ENCODE data around the gene CDO1. TPM values are rescaled to one million over a fixed set of nuclear protein-coding genes. Genes with fewer than 3 reads are reported as not detected.

The CDO1 gene
- total RNA-seq, 2 experiments from 2014 or later, result 0.40 TPM; not detected in 1

- POLR2A ChIA-PET, result interaction anchor here (0.9 to 1.0 kb wide), 2 partner anchors 11 to 218 kb away, joined by 3 read pairs; no protein-coding TSS in a partner anchor
- H3K4me3 Mint-ChIP-seq, result peak overlapping the region; percentile 93
- CTCF ChIA-PET, result interaction anchor here (0.7 to 1.4 kb wide), 5 partner anchors 12 to 388 kb away, joined by 3 to 6 read pairs (median 4); no protein-coding TSS in a partner anchor
- no peaks in the 10 kb centered on the region for H3K27me3 Mint-ChIP-seq (ENCODE audit: low read depth)
- H3K4me1 Mint-ChIP-seq (ENCODE audit: low read depth), result peaks cover 43% of the 10 kb centered on the region
- no peak for ATAC-seq
- H3K27ac Mint-ChIP-seq, result no peak overlapping the region
- no peak for DNase-seq
- peaks cover 23% of the 10 kb centered on the region for H3K36me3 Mint-ChIP-seq (ENCODE audit: low read depth)
- H3K9me3 Mint-ChIP-seq (ENCODE audit: insufficient read depth), result no peaks in the 10 kb centered on the region
Observed at GRCh38 chr5:115843444-115844130, 27.1 kb upstream of the CDO1 start.

- H3K27me3 Mint-ChIP-seq (ENCODE audit: low read depth), result no peaks in the 10 kb centered on the region
- H3K9me3 Mint-ChIP-seq (ENCODE audit: insufficient read depth), result no peaks in the 10 kb centered on the region
- ATAC-seq (no peak), DNase-seq (no peak)
- ChIA-PET CTCF (interaction anchor here (0.7 to 1.4 kb wide), 5 partner anchors 11 to 389 kb away, joined by 3 to 6 read pairs (median 4); no protein-coding TSS in a partner anchor), POLR2A (interaction anchor here (0.9 to 1.0 kb wide), 2 partner anchors 10 to 218 kb away, joined by 3 read pairs; no protein-coding TSS in a partner anchor)
- H3K4me3 Mint-ChIP-seq, result peak overlapping the region; percentile 93
- peaks cover 49% of the 10 kb centered on the region for H3K4me1 Mint-ChIP-seq (ENCODE audit: low read depth)
- H3K27ac Mint-ChIP-seq, result peak overlapping the region; percentile 90
- H3K36me3 Mint-ChIP-seq (ENCODE audit: low read depth), result peaks cover 26% of the 10 kb centered on the region
Observed at GRCh38 chr5:115842952-115843351, 26.5 kb upstream of the CDO1 start.

GRCh38 chr5:115842089-115842935 lies 25.9 kb upstream of the CDO1 start:
- ChIA-PET POLR2A (interaction anchor here (0.6 to 1.8 kb wide), 7 partner anchors 10 to 298 kb away, joined by 3 to 13 read pairs (median 3); partner anchors contain the start of gene FEM1C), CTCF (interaction anchor here (1.1 to 1.4 kb wide), 4 partner anchors 11 to 390 kb away, joined by 3 to 6 read pairs (median 4); no protein-coding TSS in a partner anchor)
- ATAC-seq (peak; percentile 40), DNase-seq (peak; percentile 35)
- peak overlapping the region; percentile 98 for H3K4me3 Mint-ChIP-seq
- no peaks in the 10 kb centered on the region for H3K27me3 Mint-ChIP-seq (ENCODE audit: low read depth)
- H3K36me3 Mint-ChIP-seq (ENCODE audit: low read depth), result peaks cover 31% of the 10 kb centered on the region
- peaks cover 52% of the 10 kb centered on the region for H3K4me1 Mint-ChIP-seq (ENCODE audit: low read depth)
- H3K27ac Mint-ChIP-seq, result peak overlapping the region; percentile 100
- H3K9me3 Mint-ChIP-seq (ENCODE audit: insufficient read depth), result no peaks in the 10 kb centered on the region

GRCh38 chr5:115841382-115842088 lies 25.1 kb upstream of the CDO1 start, which contains the start of the genes AP3S1 and ATG12:
AP3S1 (plus strand) TSS chr5:115841935; CDS start chr5:115842038, 103 bp downstream.
ATG12 (minus strand) TSS chr5:115841565; CDS start chr5:115841552, 13 bp downstream.
- Mint-ChIP-seq H3K4me3 (peak within 1 kb of the TSS; percentile 98), H3K27me3 (ENCODE audit: low read depth) (no peaks in the 10 kb centered on the region), H3K36me3 (ENCODE audit: low read depth) (peaks cover 38% of the 10 kb centered on the region), H3K4me1 (ENCODE audit: low read depth) (peaks cover 55% of the 10 kb centered on the region), H3K27ac (peak within 1 kb of the TSS; percentile 100), H3K9me3 (ENCODE audit: insufficient read depth) (no peaks in the 10 kb centered on the region)
- peak; percentile 94 for DNase-seq
- ChIA-PET POLR2A (interaction anchor here (0.6 to 1.8 kb wide), 6 partner anchors 8 to 297 kb away, joined by 3 to 13 read pairs (median 4); partner anchors contain the start of gene FEM1C), CTCF (interaction anchor here (1.7 kb wide), 1 partner anchor 10 kb away, joined by 6 read pairs; no protein-coding TSS in a partner anchor)
- ATAC-seq, result peak; percentile 89

GRCh38 chr5:115840873-115841272 lies 24.4 kb upstream of the CDO1 start:
- Mint-ChIP-seq H3K27me3 (ENCODE audit: low read depth) (no peaks in the 10 kb centered on the region), H3K4me1 (ENCODE audit: low read depth) (peaks cover 55% of the 10 kb centered on the region), H3K27ac (peak overlapping the region; percentile 100), H3K4me3 (peak overlapping the region; percentile 98), H3K9me3 (ENCODE audit: insufficient read depth) (no peaks in the 10 kb centered on the region), H3K36me3 (ENCODE audit: low read depth) (peaks cover 42% of the 10 kb centered on the region)
- ATAC-seq (no peak), DNase-seq (no peak)
- ChIA-PET CTCF (interaction anchor here (1.3 to 2.6 kb wide), 4 partner anchors 10 to 217 kb away, joined by 3 to 20 read pairs (median 8); partner anchors contain the start of gene TMED7), POLR2A (interaction anchor here (1.0 to 1.8 kb wide), 4 partner anchors 9 to 296 kb away, joined by 3 to 13 read pairs (median 4); partner anchors contain the start of gene FEM1C)

GRCh38 chr5:115838885-115839518 lies 22.5 kb upstream of the CDO1 start:
- Mint-ChIP-seq H3K27ac (no peak overlapping the region), H3K4me3 (peak overlapping the region; percentile 98), H3K4me1 (ENCODE audit: low read depth) (peaks cover 43% of the 10 kb centered on the region), H3K27me3 (ENCODE audit: low read depth) (no peaks in the 10 kb centered on the region), H3K9me3 (ENCODE audit: insufficient read depth) (no peaks in the 10 kb centered on the region), H3K36me3 (ENCODE audit: low read depth) (peaks cover 56% of the 10 kb centered on the region)
- POLR2A ChIA-PET, result interaction anchor here (0.7 to 1.0 kb wide), 2 partner anchors 214 to 216 kb away, joined by 3 read pairs; no protein-coding TSS in a partner anchor
- DNase-seq (peak; percentile 41), ATAC-seq (no peak)
- CTCF ChIA-PET, result interaction anchor here (0.7 to 2.6 kb wide), 9 partner anchors 13 to 531 kb away, joined by 3 to 20 read pairs (median 4); partner anchors contain the start of genes CDO1, FEM1C and TMED7

- no peaks in the 10 kb centered on the region for H3K27me3 Mint-ChIP-seq (ENCODE audit: low read depth)
- ATAC-seq, result no peak
- H3K27ac Mint-ChIP-seq, result no peak overlapping the region
- no peak for DNase-seq
- H3K4me3 Mint-ChIP-seq, result no peak overlapping the region
- H3K36me3 Mint-ChIP-seq (ENCODE audit: low read depth), result peaks cover 61% of the 10 kb centered on the region
- no peaks in the 10 kb centered on the region for H3K9me3 Mint-ChIP-seq (ENCODE audit: insufficient read depth)
- H3K4me1 Mint-ChIP-seq (ENCODE audit: low read depth), result peaks cover 33% of the 10 kb centered on the region
- POLR2A ChIA-PET, result no interaction called here
- CTCF ChIA-PET, result interaction anchor here (2.5 kb wide), 1 partner anchor 200 kb away, joined by 14 read pairs; no protein-coding TSS in a partner anchor
Observed at GRCh38 chr5:115835481-115835880, 19.0 kb upstream of the CDO1 start.

GRCh38 chr5:115831163-115831768 lies 14.8 kb upstream of the CDO1 start:
- H3K9me3 Mint-ChIP-seq (ENCODE audit: insufficient read depth), result no peaks in the 10 kb centered on the region
- POLR2A ChIA-PET, result no interaction called here
- peak; percentile 46 for DNase-seq

GRCh38 chr5:115829913-115830312 lies 13.5 kb upstream of the CDO1 start:
- Mint-ChIP-seq H3K4me1 (ENCODE audit: low read depth) (peaks cover 3% of the 10 kb centered on the region), H3K36me3 (ENCODE audit: low read depth) (peaks cover 43% of the 10 kb centered on the region), H3K27ac (no peak overlapping the region), H3K4me3 (no peak overlapping the region), H3K9me3 (ENCODE audit: insufficient read depth) (no peaks in the 10 kb centered on the region), H3K27me3 (ENCODE audit: low read depth) (peaks cover 2% of the 10 kb centered on the region)
- ATAC-seq (no peak), DNase-seq (no peak)
- ChIA-PET POLR2A (no interaction called here), CTCF (no interaction called here)

More at GRCh38 chr5:115831163-115831768, 14.8 kb upstream of the CDO1 start:
- CTCF ChIA-PET, result interaction anchor here (1.1 to 2.5 kb wide), 5 partner anchors 10 to 196 kb away, joined by 3 to 13 read pairs (median 6); partner anchors contain the start of genes AP3S1 and ATG12
- H3K4me3 Mint-ChIP-seq, result no peak overlapping the region
- H3K27me3 Mint-ChIP-seq (ENCODE audit: low read depth), result no peaks in the 10 kb centered on the region
- H3K36me3 Mint-ChIP-seq (ENCODE audit: low read depth), result peaks cover 53% of the 10 kb centered on the region
- H3K4me1 Mint-ChIP-seq (ENCODE audit: low read depth), result peaks cover 3% of the 10 kb centered on the region
- no peak overlapping the region for H3K27ac Mint-ChIP-seq
- ATAC-seq, result peak; percentile 51

- H3K27ac Mint-ChIP-seq, result no peak overlapping the region
- H3K36me3 Mint-ChIP-seq (ENCODE audit: low read depth), result peaks cover 26% of the 10 kb centered on the region
- H3K4me1 Mint-ChIP-seq (ENCODE audit: low read depth), result no peaks in the 10 kb centered on the region
- CTCF ChIA-PET, result interaction anchor here (1.8 kb wide), 1 partner anchor 14 kb away, joined by 9 read pairs; no protein-coding TSS in a partner anchor
- ATAC-seq (no peak), DNase-seq (no peak)
- POLR2A ChIA-PET, result no interaction called here
- peaks cover 20% of the 10 kb centered on the region for H3K27me3 Mint-ChIP-seq (ENCODE audit: low read depth)
- H3K4me3 Mint-ChIP-seq, result no peak overlapping the region
- H3K9me3 Mint-ChIP-seq (ENCODE audit: insufficient read depth), result no peaks in the 10 kb centered on the region
Observed at GRCh38 chr5:115825948-115826347, 9.5 kb upstream of the CDO1 start.

Data from activated CD8-positive, alpha-beta T cell treated with anti-CD3 and anti-CD28 coated beads, Interleukin-2, amount 10 ng/mL, durations not matched to agents 7 days and 5 days (primary cell).